Osteoblast (primary cell): Measurements from ENCODE around the gene SNX8. TPM values are rescaled to one million over a fixed set of nuclear protein-coding genes. Genes with fewer than 3 reads are reported as not detected.

Source experiments
- DNase-seq: peaks from one replicate; pipeline ENCODE4 v3.0.0; 2011; ENCODE audit warnings: low spot score, mixed read lengths; ENCODE audit not compliant: insufficient read length; ENCODE audit errors: missing footprints
- H2AFZ ChIP-seq: 2 replicates; pipeline ENCODE4 v1.6.0; 2011; ENCODE audit warnings: mild to moderate bottlenecking, low read length
- H3K27ac ChIP-seq: 2 replicates; pipeline ENCODE4 v1.5.1; 2011; ENCODE audit warnings: mild to moderate bottlenecking, low read depth, low read length, moderate library complexity
- H3K27me3 ChIP-seq: 2 replicates; pipeline ENCODE4 v1.6.0; 2012; ENCODE audit warnings: mild to moderate bottlenecking, control low read depth, inconsistent platforms, low read length, moderate library complexity; ENCODE audit not compliant: insufficient read depth
- H3K36me3 ChIP-seq: 2 replicates; pipeline ENCODE4 v1.5.1; 2011; ENCODE audit warnings: mild to moderate bottlenecking, low read length, control low read depth, moderate library complexity; ENCODE audit not compliant: insufficient read depth
- H3K4me1 ChIP-seq: 2 replicates; pipeline ENCODE4 v1.5.1; 2011; ENCODE audit warnings: mild to moderate bottlenecking, low read length, control low read depth, moderate library complexity; ENCODE audit not compliant: insufficient read depth
- H3K4me2 ChIP-seq: 2 replicates; pipeline ENCODE4 v1.6.0; 2011; ENCODE audit warnings: mild to moderate bottlenecking, low read length; ENCODE audit not compliant: insufficient read depth
- H3K4me3 ChIP-seq: fragments of 200-600 bp; sonication (generic); 3 replicates; pipeline ENCODE4 v1.5.1; 2012; ENCODE audit warnings: mild to moderate bottlenecking, low read length, inconsistent platforms; ENCODE audit not compliant: insufficient read depth
- H3K79me2 ChIP-seq: 2 replicates; pipeline ENCODE4 v1.6.0; 2012; ENCODE audit warnings: mild to moderate bottlenecking, low read length, control low read depth, inconsistent platforms; ENCODE audit not compliant: insufficient read depth
- H3K9me3 ChIP-seq: 2 replicates; pipeline ENCODE4 v1.5.1; 2011; ENCODE audit warnings: low read depth, low read length, control low read depth
- H4K20me1 ChIP-seq: 2 replicates; pipeline ENCODE4 v1.6.0; 2012; ENCODE audit warnings: mild to moderate bottlenecking, low read length, control low read depth; ENCODE audit not compliant: insufficient read depth
- CTCF ChIP-seq: IDR thresholded peaks from 2 replicates; pipeline ENCODE4 v1.5.1; 2011; ENCODE audit warnings: mild to moderate bottlenecking, low read depth, low read length, moderate library complexity; ENCODE audit errors: extremely low read depth
- total RNA-seq: library from RNA; depleted of rRNA; stranded (reverse); fragments of >200 nt; gene quantifications from 2 replicates; pipeline ENCODE4 v1.2.3, GENCODE V29; 2012

The SNX8 gene
- total RNA-seq, 1 donor = 16.3 TPM

GRCh38 chr7:2222516-2222915, 91.7 kb downstream of the SNX8 start:
- no peak overlapping the region for H3K4me3 ChIP-seq
- TF ChIP-seq CTCF = no peak
- H3K4me2 ChIP-seq = no peak overlapping the region
- H3K9me3 ChIP-seq = no peaks in the 10 kb centered on the region
- H4K20me1 ChIP-seq = peaks cover 14% of the 10 kb centered on the region
- no peak for DNase-seq
- H3K4me1 ChIP-seq = no peaks in the 10 kb centered on the region
- H3K27me3 ChIP-seq = no peaks in the 10 kb centered on the region
- peaks cover 30% of the 10 kb centered on the region for H3K36me3 ChIP-seq
- H3K27ac ChIP-seq = no peak overlapping the region
- peaks cover 14% of the 10 kb centered on the region for H3K79me2 ChIP-seq
- no peak overlapping the region for H2AFZ ChIP-seq

DNA sequence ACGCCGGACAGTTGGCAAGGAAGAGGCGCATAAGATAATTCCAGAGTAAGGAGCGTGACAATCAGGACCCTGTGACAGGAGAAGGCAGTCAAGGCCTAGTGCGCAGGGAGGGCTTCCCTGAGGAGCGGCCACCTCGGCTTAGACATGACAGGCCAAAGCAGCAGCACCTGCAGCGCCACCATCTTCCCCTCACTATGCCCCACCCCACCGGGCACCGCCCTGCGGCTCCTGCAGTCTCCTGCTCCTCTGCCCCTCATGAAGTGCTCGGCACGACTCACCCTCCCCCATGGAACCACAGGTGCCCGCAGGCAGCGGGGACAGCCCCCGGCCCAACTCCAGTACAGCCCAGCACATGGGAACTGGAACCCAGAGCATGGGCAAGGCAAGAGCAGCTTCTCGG, 93.3 kb downstream of the SNX8 start:
- Histone ChIP-seq H3K27me3 (no peaks in the 10 kb centered on the region), H3K79me2 (peaks cover 10% of the 10 kb centered on the region), H3K27ac (no peak overlapping the region), H2AFZ (no peak overlapping the region), H3K4me1 (no peaks in the 10 kb centered on the region), H3K4me2 (no peak overlapping the region), H3K9me3 (no peaks in the 10 kb centered on the region), H4K20me1 (peaks cover 12% of the 10 kb centered on the region), H3K36me3 (peaks cover 35% of the 10 kb centered on the region), H3K4me3 (no peak overlapping the region)
- TF ChIP-seq CTCF = no peak
- no peak for DNase-seq

DNA sequence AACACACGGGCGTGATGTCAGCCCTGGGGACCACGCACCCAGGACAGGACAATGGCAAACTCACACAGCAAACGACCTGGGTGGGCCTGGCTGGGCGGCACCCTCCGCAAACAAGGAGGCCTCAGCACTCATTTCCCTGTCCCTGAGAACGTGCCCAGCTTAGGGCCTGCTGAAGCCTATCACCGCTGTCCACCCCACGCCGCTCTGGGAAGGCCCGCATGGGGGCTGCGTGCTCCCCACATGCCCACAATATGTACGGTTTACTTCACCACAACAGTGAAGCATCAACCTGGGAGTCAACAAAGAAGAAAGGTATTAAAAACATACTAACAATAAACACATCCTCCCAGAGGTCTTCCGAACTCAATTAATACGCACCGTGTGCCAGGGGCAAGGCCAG, 93.7 kb downstream of the SNX8 start:
- Histone ChIP-seq H2AFZ (no peak overlapping the region), H3K27me3 (no peaks in the 10 kb centered on the region), H3K9me3 (no peaks in the 10 kb centered on the region), H3K79me2 (peaks cover 9% of the 10 kb centered on the region), H3K36me3 (peaks cover 34% of the 10 kb centered on the region), H3K27ac (no peak overlapping the region), H4K20me1 (peaks cover 12% of the 10 kb centered on the region), H3K4me3 (no peak overlapping the region), H3K4me2 (no peak overlapping the region), H3K4me1 (no peaks in the 10 kb centered on the region)
- TF ChIP-seq CTCF = no peak
- no peak for DNase-seq

GRCh38 chr7:2220030-2220429, 94.2 kb downstream of the SNX8 start:
- H3K9me3 ChIP-seq = no peaks in the 10 kb centered on the region
- H3K27ac ChIP-seq = no peak overlapping the region
- no peak overlapping the region for H2AFZ ChIP-seq
- H3K27me3 ChIP-seq = no peaks in the 10 kb centered on the region
- peaks cover 5% of the 10 kb centered on the region for H3K79me2 ChIP-seq
- DNase-seq = no peak
- peaks cover 30% of the 10 kb centered on the region for H3K36me3 ChIP-seq
- no peaks in the 10 kb centered on the region for H3K4me1 ChIP-seq
- no peak for TF ChIP-seq CTCF
- H3K4me3 ChIP-seq = no peak overlapping the region
- peaks cover 11% of the 10 kb centered on the region for H4K20me1 ChIP-seq
- no peak overlapping the region for H3K4me2 ChIP-seq
